Left kidney (tissue), 2 donors: ENCODE results near the gene PIP5K1B. TPM values are rescaled to one million over a fixed set of nuclear protein-coding genes. Genes with fewer than 3 reads are reported as not detected.

Experiments
- DNase-seq: peaks from one replicate; pipeline ENCODE4 v3.0.0-alpha.2; 2013
- polyA plus RNA-seq: library from polyadenylated mRNA; unstranded; fragments of 120-200 nt; gene quantifications from one replicate; pipeline ENCODE4 v1.2.1, GENCODE V29; 2013; ENCODE audit not compliant: insufficient read length

Gene PIP5K1B
- polyA plus RNA-seq, 1 donor = 7.1 TPM

- no peak for DNase-seq
Observed at GRCh38 chr9:68913054-68913453, 208.0 kb downstream of the PIP5K1B start.

GRCh38 chr9:68914751-68915150 lies 209.7 kb downstream of the PIP5K1B start:
- no peak for DNase-seq

GRCh38 chr9:68919661-68920060 lies 214.6 kb downstream of the PIP5K1B start:
- DNase-seq = no peak

- DNase-seq = no peak
Observed at GRCh38 chr9:68920921-68921320, 215.9 kb downstream of the PIP5K1B start.

- DNase-seq = no peak
Observed at GRCh38 chr9:68923480-68923879, 218.4 kb downstream of the PIP5K1B start.

- no peak for DNase-seq
Observed at GRCh38 chr9:68925175-68925574, 220.1 kb downstream of the PIP5K1B start.

- DNase-seq = no peak
Observed at GRCh38 chr9:68927165-68927564, 222.1 kb downstream of the PIP5K1B start.

GRCh38 chr9:68931821-68932220 lies 226.8 kb downstream of the PIP5K1B start:
- no peak for DNase-seq

- no peak for DNase-seq
Observed at GRCh38 chr9:68932458-68932857, 227.4 kb downstream of the PIP5K1B start.

GRCh38 chr9:68933434-68934328 lies 228.6 kb downstream of the PIP5K1B start:
- peak; percentile 44 for DNase-seq

GRCh38 chr9:68934329-68934644 lies 229.2 kb downstream of the PIP5K1B start:
- no peak for DNase-seq

GRCh38 chr9:68940573-68940972 lies 235.5 kb downstream of the PIP5K1B start:
- DNase-seq = no peak

- DNase-seq = no peak
Observed at GRCh38 chr9:68941780-68942459, 236.9 kb downstream of the PIP5K1B start.

GRCh38 chr9:68942790-68943189 lies 237.8 kb downstream of the PIP5K1B start:
- DNase-seq = no peak

- DNase-seq = no peak
Observed at GRCh38 chr9:68947015-68947414, 242.0 kb downstream of the PIP5K1B start.

GRCh38 chr9:68947842-68948569 lies 243.0 kb downstream of the PIP5K1B start:
- no peak for DNase-seq

- peak; percentile 46 for DNase-seq
Observed at GRCh38 chr9:68949271-68950000, 244.4 kb downstream of the PIP5K1B start.

GRCh38 chr9:68950188-68950587 lies 245.1 kb downstream of the PIP5K1B start:
- DNase-seq = no peak

- no peak for DNase-seq
Observed at GRCh38 chr9:68950689-68951088, 245.6 kb downstream of the PIP5K1B start.

GRCh38 chr9:68951879-68952659 lies 247.0 kb downstream of the PIP5K1B start:
- no peak for DNase-seq

GRCh38 chr9:68953771-68954170 lies 248.7 kb downstream of the PIP5K1B start:
- DNase-seq = no peak
